Measurements from ENCODE around the gene MYOF.

Gene MYOF

GRCh38 chr10:93383562-93383981 is 98.6 kb downstream of the MYOF start:
- peaks cover 70% of the 10 kb centered on the region for H3K36me3 ChIP-seq (ENCODE audit: control insufficient read depth, insufficient read depth, low read length, severe bottlenecking)
- no peak overlapping the region for H3K4me3 ChIP-seq (ENCODE audit: low read length)
- H3K9me3 ChIP-seq (ENCODE audit: control insufficient read depth, low read length) = no peaks in the 10 kb centered on the region
- DNase-seq (ENCODE audit: low read depth) = peak; percentile 82
- peaks cover 52% of the 10 kb centered on the region for H3K4me1 ChIP-seq (ENCODE audit: control insufficient read depth, insufficient read depth, low read length)
- H3K9ac ChIP-seq (ENCODE audit: low read length) = peak overlapping the region; percentile 27
- H3K27me3 ChIP-seq (replicated peaks; ENCODE audit: control insufficient read depth, insufficient read depth, low read length) = no peaks in the 10 kb centered on the region

GRCh38 chr10:93379731-93380575 is 102.2 kb downstream of the MYOF start:
- Histone ChIP-seq H3K36me3 (ENCODE audit: control insufficient read depth, insufficient read depth, low read length, severe bottlenecking) (peaks cover 60% of the 10 kb centered on the region), H3K4me3 (ENCODE audit: low read length) (no peak overlapping the region), H3K9ac (ENCODE audit: low read length) (peak overlapping the region; percentile 17), H3K4me1 (ENCODE audit: control insufficient read depth, insufficient read depth, low read length) (peaks cover 52% of the 10 kb centered on the region), H3K27me3 (replicated peaks; ENCODE audit: control insufficient read depth, insufficient read depth, low read length) (no peaks in the 10 kb centered on the region), H3K9me3 (ENCODE audit: control insufficient read depth, low read length) (no peaks in the 10 kb centered on the region)
- no peak for DNase-seq (ENCODE audit: low read depth)

- DNase-seq (ENCODE audit: low read depth) = no peak
- Histone ChIP-seq H3K4me1 (ENCODE audit: control insufficient read depth, insufficient read depth, low read length) (peaks cover 50% of the 10 kb centered on the region), H3K36me3 (ENCODE audit: control insufficient read depth, insufficient read depth, low read length, severe bottlenecking) (peaks cover 63% of the 10 kb centered on the region), H3K27me3 (replicated peaks; ENCODE audit: control insufficient read depth, insufficient read depth, low read length) (no peaks in the 10 kb centered on the region), H3K4me3 (ENCODE audit: low read length) (no peak overlapping the region), H3K9ac (ENCODE audit: low read length) (no peak overlapping the region), H3K9me3 (ENCODE audit: control insufficient read depth, low read length) (no peaks in the 10 kb centered on the region)
Observed at GRCh38 chr10:93378997-93379730, 103.0 kb downstream of the MYOF start.

- H3K4me1 ChIP-seq (ENCODE audit: control insufficient read depth, insufficient read depth, low read length) = peaks cover 41% of the 10 kb centered on the region
- peaks cover 74% of the 10 kb centered on the region for H3K36me3 ChIP-seq (ENCODE audit: control insufficient read depth, insufficient read depth, low read length, severe bottlenecking)
- no peaks in the 10 kb centered on the region for H3K27me3 ChIP-seq (replicated peaks; ENCODE audit: control insufficient read depth, insufficient read depth, low read length)
- no peak for DNase-seq (ENCODE audit: low read depth)
- H3K4me3 ChIP-seq (ENCODE audit: low read length) = no peak overlapping the region
- peak overlapping the region; percentile 78 for H3K9ac ChIP-seq (ENCODE audit: low read length)
- H3K9me3 ChIP-seq (ENCODE audit: control insufficient read depth, low read length) = no peaks in the 10 kb centered on the region
Observed at GRCh38 chr10:93378039-93378438, 104.1 kb downstream of the MYOF start.

GRCh38 chr10:93376372-93377293 is 105.5 kb downstream of the MYOF start:
- Histone ChIP-seq H3K27me3 (replicated peaks; ENCODE audit: control insufficient read depth, insufficient read depth, low read length) (no peaks in the 10 kb centered on the region), H3K36me3 (ENCODE audit: control insufficient read depth, insufficient read depth, low read length, severe bottlenecking) (peaks cover 78% of the 10 kb centered on the region), H3K4me3 (ENCODE audit: low read length) (peak overlapping the region; percentile 48), H3K4me1 (ENCODE audit: control insufficient read depth, insufficient read depth, low read length) (peaks cover 40% of the 10 kb centered on the region), H3K9me3 (ENCODE audit: control insufficient read depth, low read length) (no peaks in the 10 kb centered on the region), H3K9ac (ENCODE audit: low read length) (peak overlapping the region; percentile 78)
- DNase-seq (ENCODE audit: low read depth) = peak; percentile 95

- H3K4me3 ChIP-seq (ENCODE audit: low read length) = no peak overlapping the region
- peaks cover 93% of the 10 kb centered on the region for H3K36me3 ChIP-seq (ENCODE audit: control insufficient read depth, insufficient read depth, low read length, severe bottlenecking)
- no peak overlapping the region for H3K9ac ChIP-seq (ENCODE audit: low read length)
- H3K27me3 ChIP-seq (replicated peaks; ENCODE audit: control insufficient read depth, insufficient read depth, low read length) = no peaks in the 10 kb centered on the region
- H3K4me1 ChIP-seq (ENCODE audit: control insufficient read depth, insufficient read depth, low read length) = peaks cover 38% of the 10 kb centered on the region
- DNase-seq (ENCODE audit: low read depth) = no peak
- H3K9me3 ChIP-seq (ENCODE audit: control insufficient read depth, low read length) = no peaks in the 10 kb centered on the region
Observed at GRCh38 chr10:93370961-93371360, 111.2 kb downstream of the MYOF start.

- no peaks in the 10 kb centered on the region for H3K27me3 ChIP-seq (replicated peaks; ENCODE audit: control insufficient read depth, insufficient read depth, low read length)
- no peaks in the 10 kb centered on the region for H3K9me3 ChIP-seq (ENCODE audit: control insufficient read depth, low read length)
- peaks cover 49% of the 10 kb centered on the region for H3K4me1 ChIP-seq (ENCODE audit: control insufficient read depth, insufficient read depth, low read length)
- H3K36me3 ChIP-seq (ENCODE audit: control insufficient read depth, insufficient read depth, low read length, severe bottlenecking) = peaks cover 94% of the 10 kb centered on the region
- DNase-seq (ENCODE audit: low read depth) = no peak
- H3K4me3 ChIP-seq (ENCODE audit: low read length) = no peak overlapping the region
- peak overlapping the region; percentile 4 for H3K9ac ChIP-seq (ENCODE audit: low read length)
Observed at GRCh38 chr10:93369588-93370164, 112.5 kb downstream of the MYOF start.

- H3K27me3 ChIP-seq (replicated peaks; ENCODE audit: control insufficient read depth, insufficient read depth, low read length) = no peaks in the 10 kb centered on the region
- peaks cover 94% of the 10 kb centered on the region for H3K36me3 ChIP-seq (ENCODE audit: control insufficient read depth, insufficient read depth, low read length, severe bottlenecking)
- no peak overlapping the region for H3K4me3 ChIP-seq (ENCODE audit: low read length)
- no peak overlapping the region for H3K9ac ChIP-seq (ENCODE audit: low read length)
- H3K9me3 ChIP-seq (ENCODE audit: control insufficient read depth, low read length) = no peaks in the 10 kb centered on the region
- H3K4me1 ChIP-seq (ENCODE audit: control insufficient read depth, insufficient read depth, low read length) = peaks cover 49% of the 10 kb centered on the region
- DNase-seq (ENCODE audit: low read depth) = peak; percentile 73
Observed at GRCh38 chr10:93368210-93368609, 113.9 kb downstream of the MYOF start.

- Histone ChIP-seq H3K4me1 (ENCODE audit: control insufficient read depth, insufficient read depth, low read length) (peaks cover 49% of the 10 kb centered on the region), H3K9me3 (ENCODE audit: control insufficient read depth, low read length) (no peaks in the 10 kb centered on the region), H3K36me3 (ENCODE audit: control insufficient read depth, insufficient read depth, low read length, severe bottlenecking) (peaks cover 94% of the 10 kb centered on the region), H3K4me3 (ENCODE audit: low read length) (no peak overlapping the region), H3K27me3 (replicated peaks; ENCODE audit: control insufficient read depth, insufficient read depth, low read length) (no peaks in the 10 kb centered on the region), H3K9ac (ENCODE audit: low read length) (no peak overlapping the region)
- no peak for DNase-seq (ENCODE audit: low read depth)
Observed at GRCh38 chr10:93367664-93368063, 114.5 kb downstream of the MYOF start.

- DNase-seq (ENCODE audit: low read depth) = peak; percentile 36
- Histone ChIP-seq H3K36me3 (ENCODE audit: control insufficient read depth, insufficient read depth, low read length, severe bottlenecking) (peaks cover 94% of the 10 kb centered on the region), H3K27me3 (replicated peaks; ENCODE audit: control insufficient read depth, insufficient read depth, low read length) (no peaks in the 10 kb centered on the region), H3K9me3 (ENCODE audit: control insufficient read depth, low read length) (no peaks in the 10 kb centered on the region), H3K9ac (ENCODE audit: low read length) (peak overlapping the region; percentile 22), H3K4me3 (ENCODE audit: low read length) (no peak overlapping the region), H3K4me1 (ENCODE audit: control insufficient read depth, insufficient read depth, low read length) (peaks cover 35% of the 10 kb centered on the region)
Observed at GRCh38 chr10:93364966-93365365, 117.2 kb downstream of the MYOF start.

All from adipocyte (in vitro differentiated cells).